Stimulated activated memory B cell treated with anti-CD40 and anti-IgM and Interleukin-4, amounts not matched to agents 10 μg/mL and 1 μg/mL and 100 μg/mL, for 72 hours (primary cell): ENCODE measurements around the gene RIT2.

Source experiments
- ATAC-seq: fragments of 150-1000 bp; cut with Tn5 transposase; 2 replicates; pipeline ENCODE4 v1.10.0; 2021
- H3K27ac Mint-ChIP-seq: one replicate; pipeline ENCODE4 v1.8.0; 2022; ENCODE audit warnings: mild to moderate bottlenecking, mixed read lengths
- H3K27me3 Mint-ChIP-seq: one replicate; pipeline ENCODE4 v1.8.0; 2022; ENCODE audit warnings: mixed read lengths
- H3K36me3 Mint-ChIP-seq: one replicate; pipeline ENCODE4 v1.8.0; 2022; ENCODE audit warnings: mixed read lengths
- H3K4me1 Mint-ChIP-seq: one replicate; pipeline ENCODE4 v1.8.0; 2022; ENCODE audit warnings: mixed read lengths
- H3K4me3 Mint-ChIP-seq: one replicate; pipeline ENCODE4 v1.8.0; 2022; ENCODE audit warnings: mild to moderate bottlenecking, moderate library complexity, mixed read lengths
- H3K9me3 Mint-ChIP-seq: one replicate; pipeline ENCODE4 v1.8.0; 2022; ENCODE audit warnings: mixed read lengths

The RIT2 gene

GRCh38 chr18:42941860-42942259 is 173.6 kb downstream of the RIT2 start:
- no peak overlapping the region for H3K4me3 Mint-ChIP-seq
- ATAC-seq = no peak
- no peaks in the 10 kb centered on the region for H3K4me1 Mint-ChIP-seq
- no peaks in the 10 kb centered on the region for H3K36me3 Mint-ChIP-seq
- H3K27ac Mint-ChIP-seq = no peak overlapping the region
- peaks cover 10% of the 10 kb centered on the region for H3K9me3 Mint-ChIP-seq
- no peaks in the 10 kb centered on the region for H3K27me3 Mint-ChIP-seq

DNA sequence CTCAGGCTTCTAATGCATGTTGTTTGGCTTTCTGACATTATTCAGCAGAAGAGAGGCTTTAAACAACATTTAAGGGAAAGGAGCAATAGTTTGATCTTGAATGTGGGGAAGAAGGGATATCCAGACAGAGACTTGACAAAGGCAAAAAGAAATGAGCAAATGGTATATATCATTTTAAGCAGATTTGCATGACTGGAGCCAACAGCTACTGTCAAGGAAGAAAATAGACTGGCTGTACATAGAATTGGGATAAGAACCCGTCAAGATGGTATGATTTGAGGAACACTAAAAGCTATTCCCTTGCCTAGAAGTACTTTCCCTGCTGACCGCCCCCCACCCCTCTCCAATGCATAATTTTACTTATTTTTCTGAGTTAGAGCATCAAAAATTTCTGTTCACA is 174.5 kb downstream of the RIT2 start:
- no peaks in the 10 kb centered on the region for H3K4me1 Mint-ChIP-seq
- no peaks in the 10 kb centered on the region for H3K36me3 Mint-ChIP-seq
- no peak for ATAC-seq
- H3K9me3 Mint-ChIP-seq = peaks cover 10% of the 10 kb centered on the region
- no peak overlapping the region for H3K27ac Mint-ChIP-seq
- H3K27me3 Mint-ChIP-seq = no peaks in the 10 kb centered on the region
- H3K4me3 Mint-ChIP-seq = no peak overlapping the region

DNA sequence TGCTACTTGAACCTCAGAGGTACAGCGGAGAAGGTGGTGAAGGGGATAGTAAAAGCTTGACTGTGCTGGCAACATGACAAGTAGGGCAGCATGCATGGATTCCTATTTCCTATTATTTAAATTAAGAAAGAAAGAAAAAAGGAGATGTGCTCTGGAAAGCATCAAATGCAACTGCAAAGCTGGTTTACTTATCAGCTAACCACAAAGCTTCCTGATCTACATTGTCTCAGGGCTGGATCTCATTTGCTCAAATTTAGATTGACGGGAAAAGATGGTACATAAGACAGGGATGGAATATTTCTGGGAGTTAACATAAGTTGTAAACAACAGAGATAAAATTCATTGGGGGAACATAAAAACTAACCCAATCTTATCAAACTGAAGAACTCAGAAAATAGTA is 178.0 kb downstream of the RIT2 start:
- Mint-ChIP-seq H3K27ac (no peak overlapping the region), H3K4me3 (no peak overlapping the region), H3K9me3 (peaks cover 2% of the 10 kb centered on the region), H3K27me3 (no peaks in the 10 kb centered on the region), H3K4me1 (no peaks in the 10 kb centered on the region), H3K36me3 (no peaks in the 10 kb centered on the region)
- no peak for ATAC-seq

DNA sequence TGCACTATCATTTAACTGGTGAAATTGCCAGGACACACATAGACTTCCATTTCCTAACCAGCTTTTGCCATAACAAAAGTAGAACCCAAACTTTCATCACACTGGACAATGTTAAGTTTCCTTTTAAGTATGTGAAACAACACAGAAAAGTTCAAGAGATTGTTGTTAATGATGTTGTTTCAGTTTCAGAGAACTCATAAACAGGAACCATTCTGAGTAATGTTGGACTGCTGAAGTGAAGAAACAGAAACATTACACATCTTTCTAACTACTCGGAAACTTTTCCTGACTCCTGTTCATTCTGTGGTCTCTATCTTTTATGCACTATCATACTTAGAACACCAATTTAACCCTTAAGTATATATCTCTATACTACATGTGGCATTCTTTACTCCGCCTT is 179.2 kb downstream of the RIT2 start:
- no peaks in the 10 kb centered on the region for H3K27me3 Mint-ChIP-seq
- no peak overlapping the region for H3K4me3 Mint-ChIP-seq
- no peak for ATAC-seq
- H3K36me3 Mint-ChIP-seq = no peaks in the 10 kb centered on the region
- H3K9me3 Mint-ChIP-seq = no peaks in the 10 kb centered on the region
- no peaks in the 10 kb centered on the region for H3K4me1 Mint-ChIP-seq
- no peak overlapping the region for H3K27ac Mint-ChIP-seq

- Mint-ChIP-seq H3K27ac (no peak overlapping the region), H3K9me3 (no peaks in the 10 kb centered on the region), H3K4me3 (no peak overlapping the region), H3K27me3 (no peaks in the 10 kb centered on the region), H3K4me1 (no peaks in the 10 kb centered on the region), H3K36me3 (no peaks in the 10 kb centered on the region)
- ATAC-seq = no peak
Observed at GRCh38 chr18:42931491-42931890, 184.0 kb downstream of the RIT2 start.

DNA sequence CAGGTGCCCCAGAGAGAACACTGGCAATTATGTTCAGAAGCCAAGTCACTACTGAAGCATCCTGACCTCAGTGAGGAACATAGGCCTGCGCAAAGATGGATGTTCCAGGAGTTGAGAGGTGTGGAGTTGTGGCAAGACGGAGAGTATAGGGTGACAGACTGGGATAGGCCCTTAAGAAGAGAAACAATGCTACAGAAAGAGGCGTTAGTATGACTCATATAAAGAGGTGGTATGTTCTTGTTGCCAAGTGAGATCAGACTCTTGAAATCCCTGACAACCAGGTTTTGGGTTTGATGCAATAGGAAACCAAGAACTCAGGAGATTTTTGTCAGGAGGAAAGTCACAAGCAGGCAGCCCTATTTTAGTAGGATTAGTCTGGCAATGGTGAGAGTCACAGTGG is 185.6 kb downstream of the RIT2 start:
- Mint-ChIP-seq H3K36me3 (no peaks in the 10 kb centered on the region), H3K4me1 (no peaks in the 10 kb centered on the region), H3K4me3 (no peak overlapping the region), H3K27ac (no peak overlapping the region), H3K27me3 (no peaks in the 10 kb centered on the region), H3K9me3 (no peaks in the 10 kb centered on the region)
- no peak for ATAC-seq

- H3K4me3 Mint-ChIP-seq = no peak overlapping the region
Observed at GRCh38 chr18:42929181-42929580, 186.3 kb downstream of the RIT2 start.

GRCh38 chr18:42925036-42925435 is 190.4 kb downstream of the RIT2 start:
- H3K27ac Mint-ChIP-seq = no peak overlapping the region
- H3K4me1 Mint-ChIP-seq = no peaks in the 10 kb centered on the region
- H3K27me3 Mint-ChIP-seq = no peaks in the 10 kb centered on the region
- no peak for ATAC-seq
- H3K4me3 Mint-ChIP-seq = no peak overlapping the region
- no peaks in the 10 kb centered on the region for H3K9me3 Mint-ChIP-seq
- H3K36me3 Mint-ChIP-seq = no peaks in the 10 kb centered on the region

More at GRCh38 chr18:42929181-42929580, 186.3 kb downstream of the RIT2 start:
- no peaks in the 10 kb centered on the region for H3K4me1 Mint-ChIP-seq
- no peaks in the 10 kb centered on the region for H3K9me3 Mint-ChIP-seq
- no peaks in the 10 kb centered on the region for H3K36me3 Mint-ChIP-seq
- H3K27me3 Mint-ChIP-seq = no peaks in the 10 kb centered on the region
- H3K27ac Mint-ChIP-seq = no peak overlapping the region
- ATAC-seq = no peak

DNA sequence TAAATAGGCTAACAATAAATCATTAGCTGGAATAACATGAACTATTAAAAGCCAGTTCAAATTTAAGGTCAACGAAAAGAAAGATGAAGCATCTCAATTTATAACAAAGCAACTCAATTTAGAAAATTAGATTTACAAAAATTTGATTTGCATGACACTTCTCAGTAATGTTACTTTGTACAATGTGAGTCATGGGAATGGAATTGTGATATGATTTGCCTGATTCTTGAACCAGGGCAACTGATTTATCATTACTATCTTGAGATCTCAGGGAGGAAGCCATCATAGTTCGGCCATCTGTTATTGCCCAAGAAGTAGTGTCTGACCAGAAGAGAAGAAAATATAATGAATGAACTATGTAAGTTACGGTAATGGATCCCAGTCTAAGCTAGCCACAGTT is 193.1 kb downstream of the RIT2 start:
- no peaks in the 10 kb centered on the region for H3K4me1 Mint-ChIP-seq
- no peak overlapping the region for H3K4me3 Mint-ChIP-seq
- H3K9me3 Mint-ChIP-seq = peaks cover 5% of the 10 kb centered on the region
- no peaks in the 10 kb centered on the region for H3K27me3 Mint-ChIP-seq
- H3K27ac Mint-ChIP-seq = no peak overlapping the region
- no peak for ATAC-seq
- no peaks in the 10 kb centered on the region for H3K36me3 Mint-ChIP-seq

GRCh38 chr18:42921226-42921737 is 194.2 kb downstream of the RIT2 start:
- Mint-ChIP-seq H3K27ac (no peak overlapping the region), H3K9me3 (peaks cover 5% of the 10 kb centered on the region), H3K36me3 (no peaks in the 10 kb centered on the region), H3K4me3 (no peak overlapping the region), H3K27me3 (no peaks in the 10 kb centered on the region), H3K4me1 (no peaks in the 10 kb centered on the region)
- no peak for ATAC-seq

- no peak for ATAC-seq
- Mint-ChIP-seq H3K27ac (no peak overlapping the region), H3K36me3 (no peaks in the 10 kb centered on the region), H3K4me3 (no peak overlapping the region), H3K27me3 (no peaks in the 10 kb centered on the region), H3K9me3 (peaks cover 5% of the 10 kb centered on the region), H3K4me1 (no peaks in the 10 kb centered on the region)
Observed at GRCh38 chr18:42920621-42921020, 194.9 kb downstream of the RIT2 start.

GRCh38 chr18:42915299-42915698 is 200.2 kb downstream of the RIT2 start:
- H3K9me3 Mint-ChIP-seq = peaks cover 5% of the 10 kb centered on the region
- no peaks in the 10 kb centered on the region for H3K4me1 Mint-ChIP-seq
- H3K4me3 Mint-ChIP-seq = no peak overlapping the region
- H3K36me3 Mint-ChIP-seq = no peaks in the 10 kb centered on the region
- ATAC-seq = no peak
- H3K27ac Mint-ChIP-seq = no peak overlapping the region
- H3K27me3 Mint-ChIP-seq = no peaks in the 10 kb centered on the region

- no peak overlapping the region for H3K27ac Mint-ChIP-seq
- H3K4me1 Mint-ChIP-seq = no peaks in the 10 kb centered on the region
- no peaks in the 10 kb centered on the region for H3K36me3 Mint-ChIP-seq
- peaks cover 5% of the 10 kb centered on the region for H3K9me3 Mint-ChIP-seq
- no peaks in the 10 kb centered on the region for H3K27me3 Mint-ChIP-seq
- H3K4me3 Mint-ChIP-seq = no peak overlapping the region
- no peak for ATAC-seq
Observed at GRCh38 chr18:42914476-42914875, 201.0 kb downstream of the RIT2 start.

DNA sequence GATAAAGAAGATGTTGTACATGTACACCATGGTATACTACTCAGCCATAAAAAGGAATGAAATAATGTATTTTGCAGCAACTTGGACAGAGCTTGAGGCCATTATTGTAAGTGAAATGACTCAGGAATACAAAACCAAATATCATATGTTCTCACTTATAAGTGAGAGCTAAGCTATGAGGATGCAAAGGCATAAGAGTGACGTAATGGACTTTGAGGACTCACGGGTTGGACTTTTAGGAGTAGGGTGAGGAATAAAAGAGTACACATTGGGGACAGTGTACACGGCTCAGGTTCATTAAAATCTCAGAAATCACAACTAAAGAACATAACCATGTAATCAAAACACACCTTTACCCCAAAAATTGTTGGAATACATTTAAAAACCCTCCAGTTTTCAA is 206.4 kb downstream of the RIT2 start:
- Mint-ChIP-seq H3K9me3 (no peaks in the 10 kb centered on the region), H3K36me3 (no peaks in the 10 kb centered on the region), H3K4me3 (no peak overlapping the region), H3K27ac (no peak overlapping the region), H3K4me1 (no peaks in the 10 kb centered on the region), H3K27me3 (no peaks in the 10 kb centered on the region)
- no peak for ATAC-seq

- no peaks in the 10 kb centered on the region for H3K27me3 Mint-ChIP-seq
- ATAC-seq = no peak
Observed at GRCh38 chr18:42906761-42907160, 208.7 kb downstream of the RIT2 start.

DNA sequence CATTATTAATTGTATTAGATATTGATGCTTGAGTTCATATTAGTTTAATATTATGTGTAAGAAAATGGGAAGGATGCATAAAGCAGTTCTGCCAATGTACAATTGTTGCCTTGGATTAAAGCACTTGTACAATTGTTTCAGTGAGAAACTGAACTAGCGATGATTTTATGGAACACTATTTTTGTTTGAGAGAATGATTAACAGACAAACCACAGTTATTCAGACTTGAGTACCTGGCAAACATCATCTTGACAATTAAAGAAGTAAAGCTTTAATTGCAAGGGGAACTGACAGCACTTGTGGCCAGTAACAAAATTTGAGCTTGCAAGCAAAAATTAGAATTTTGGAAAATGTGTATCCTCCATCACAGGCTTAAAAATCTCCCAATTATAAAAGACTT is 214.3 kb downstream of the RIT2 start:
- H3K36me3 Mint-ChIP-seq = no peaks in the 10 kb centered on the region
- no peaks in the 10 kb centered on the region for H3K27me3 Mint-ChIP-seq
- H3K9me3 Mint-ChIP-seq = no peaks in the 10 kb centered on the region
- H3K27ac Mint-ChIP-seq = no peak overlapping the region
- no peak overlapping the region for H3K4me3 Mint-ChIP-seq
- no peaks in the 10 kb centered on the region for H3K4me1 Mint-ChIP-seq
- no peak for ATAC-seq

More at GRCh38 chr18:42906761-42907160, 208.7 kb downstream of the RIT2 start:
- no peaks in the 10 kb centered on the region for H3K36me3 Mint-ChIP-seq
- no peak overlapping the region for H3K27ac Mint-ChIP-seq
- H3K9me3 Mint-ChIP-seq = no peaks in the 10 kb centered on the region
- H3K4me3 Mint-ChIP-seq = no peak overlapping the region
- H3K4me1 Mint-ChIP-seq = no peaks in the 10 kb centered on the region

- no peaks in the 10 kb centered on the region for H3K36me3 Mint-ChIP-seq
- no peak overlapping the region for H3K4me3 Mint-ChIP-seq
- H3K27me3 Mint-ChIP-seq = no peaks in the 10 kb centered on the region
- no peaks in the 10 kb centered on the region for H3K9me3 Mint-ChIP-seq
- no peak for ATAC-seq
- no peaks in the 10 kb centered on the region for H3K4me1 Mint-ChIP-seq
- H3K27ac Mint-ChIP-seq = no peak overlapping the region
Observed at GRCh38 chr18:42893977-42894376, 221.5 kb downstream of the RIT2 start.
